GM12872 (cell line): ENCODE measurements around the gene GALC.

ENCODE experiments used
- CTCF ChIP-seq: IDR thresholded peaks from 3 replicates; pipeline ENCODE4 v1.5.1; 2011; ENCODE audit warnings: low read depth, mild to moderate bottlenecking, low read length, moderate library complexity; ENCODE audit not compliant: insufficient read depth

GALC gene

GRCh38 chr14:87995500-87996290 is 2.7 kb upstream of the GALC start:
- TF ChIP-seq CTCF: no peak

- no peak for TF ChIP-seq CTCF
Measured at GRCh38 chr14:87994974-87995373, 2.0 kb upstream of the GALC start.

- TF ChIP-seq CTCF: no peak
Measured at GRCh38 chr14:87992346-87992717, 650 bp downstream of the GALC start.

GRCh38 chr14:87990682-87991081 is 2.3 kb downstream of the GALC start:
- no peak for TF ChIP-seq CTCF

- TF ChIP-seq CTCF: no peak
Measured at GRCh38 chr14:87989956-87990299, 3.1 kb downstream of the GALC start.

- no peak for TF ChIP-seq CTCF
Measured at GRCh38 chr14:87989221-87989955, 3.6 kb downstream of the GALC start.

GRCh38 chr14:87979689-87980088 is 13.3 kb downstream of the GALC start:
- TF ChIP-seq CTCF: no peak
